Bronchial smooth muscle cell (primary cell): Measurements from ENCODE around the gene FOCAD. TPM values are rescaled to one million over a fixed set of nuclear protein-coding genes. Genes with fewer than 3 reads are reported as not detected.

Experiments used
- total RNA-seq: library from RNA; depleted of rRNA; stranded (reverse); fragments of >200 nt; gene quantifications from 2 replicates; pipeline ENCODE4 v1.2.1, GENCODE V29; 2014

The FOCAD gene, protein sequence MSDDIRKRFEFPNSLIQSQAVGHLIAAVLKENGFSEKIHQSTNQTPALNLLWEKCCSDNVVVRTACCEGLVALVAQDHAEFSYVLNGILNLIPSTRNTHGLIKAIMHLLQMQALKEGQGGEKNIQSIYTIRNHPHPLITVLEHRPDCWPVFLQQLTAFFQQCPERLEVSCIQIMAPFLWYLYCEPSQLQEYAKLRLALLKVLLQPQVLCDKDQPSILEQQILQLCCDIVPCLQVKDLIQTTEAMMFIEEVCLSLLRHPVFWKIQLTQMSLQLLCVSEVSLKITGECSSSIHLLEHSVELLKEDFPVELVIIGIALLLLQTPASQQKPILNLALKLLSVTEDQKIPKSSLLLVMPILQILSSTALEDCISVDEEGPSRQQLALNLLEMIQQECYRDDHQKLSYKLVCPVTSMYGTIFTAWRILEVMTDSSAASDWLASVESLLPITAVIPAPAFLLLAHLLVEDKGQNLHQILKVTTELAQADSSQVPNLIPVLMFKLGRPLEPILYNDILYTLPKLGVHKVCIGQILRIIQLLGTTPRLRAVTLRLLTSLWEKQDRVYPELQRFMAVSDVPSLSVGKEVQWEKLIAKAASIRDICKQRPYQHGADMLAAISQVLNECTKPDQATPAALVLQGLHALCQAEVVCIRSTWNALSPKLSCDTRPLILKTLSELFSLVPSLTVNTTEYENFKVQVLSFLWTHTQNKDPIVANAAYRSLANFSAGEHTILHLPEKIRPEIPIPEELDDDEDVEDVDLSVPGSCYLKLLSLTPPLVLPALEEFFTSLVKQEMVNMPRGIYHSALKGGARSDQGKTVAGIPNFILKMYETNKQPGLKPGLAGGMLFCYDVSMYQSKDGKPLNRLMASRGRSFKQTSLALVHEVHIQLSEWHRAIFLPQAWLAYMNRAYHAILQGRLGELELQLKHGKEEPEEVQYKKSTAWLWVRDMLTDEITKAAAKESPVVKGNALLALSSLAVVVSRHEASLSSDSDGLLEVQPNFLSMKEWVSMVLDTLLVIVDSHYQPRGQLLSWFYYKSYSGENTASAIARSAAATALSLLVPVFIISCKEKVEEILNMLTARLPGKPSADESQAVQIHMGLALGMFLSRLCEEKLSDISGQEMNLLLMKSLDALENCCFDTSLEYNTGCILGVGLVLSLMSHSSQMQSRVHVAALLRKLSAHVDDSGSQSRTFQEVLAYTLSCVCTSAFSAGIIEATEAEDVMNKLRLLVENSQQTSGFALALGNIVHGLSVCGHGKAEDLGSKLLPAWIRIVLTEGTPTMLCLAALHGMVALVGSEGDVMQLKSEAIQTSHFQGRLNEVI (N-terminal part only)
- 53.7 and 69.5 TPM in 2 replicates for total RNA-seq

DNA sequence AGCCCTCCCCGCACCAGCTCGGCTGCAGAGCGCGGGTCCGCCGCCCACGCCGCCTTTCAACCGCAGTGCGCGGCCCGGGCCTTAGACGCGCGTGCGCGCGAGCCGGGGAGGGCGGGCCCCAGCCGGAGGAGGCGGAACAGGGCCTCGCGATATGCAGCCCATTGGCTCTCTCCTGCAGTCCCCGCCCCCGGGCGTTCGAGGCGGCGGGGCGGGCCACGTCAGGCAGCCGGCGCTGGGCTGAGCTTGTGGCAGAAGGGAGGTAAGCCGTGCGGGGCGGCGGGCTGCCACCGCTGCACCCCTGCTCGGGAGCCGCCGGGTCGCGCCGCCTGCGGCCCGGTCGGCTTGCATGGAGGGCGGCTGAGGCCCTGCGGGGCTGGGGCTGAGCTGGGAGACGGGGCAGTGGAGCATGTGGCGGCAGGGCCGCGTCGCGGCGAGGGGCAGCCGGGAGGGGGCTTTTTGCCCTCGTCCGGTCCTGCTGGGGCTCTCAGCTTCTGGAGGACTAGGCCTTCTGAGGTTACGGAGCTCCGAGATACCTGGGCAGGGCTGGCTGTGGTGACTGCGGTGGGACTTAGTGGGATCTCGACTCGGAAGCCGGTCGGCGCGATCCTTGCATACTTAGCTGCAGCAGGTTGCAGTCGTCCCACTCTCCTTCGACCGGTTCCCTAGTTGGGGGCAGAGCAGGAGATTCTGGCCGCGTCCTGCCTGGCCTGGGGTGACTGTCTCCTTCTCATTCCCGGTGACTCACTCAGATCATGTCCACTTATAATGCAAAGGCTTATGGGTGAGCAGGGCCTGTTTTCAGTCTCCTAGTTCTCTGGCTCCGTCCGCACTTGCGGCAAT lies at the start of gene FOCAD:
Gene FOCAD (plus strand): TSS at position 225 of the 840 bp plus-strand sequence. CDS start 31,095 bp downstream, outside the sequence.

DNA sequence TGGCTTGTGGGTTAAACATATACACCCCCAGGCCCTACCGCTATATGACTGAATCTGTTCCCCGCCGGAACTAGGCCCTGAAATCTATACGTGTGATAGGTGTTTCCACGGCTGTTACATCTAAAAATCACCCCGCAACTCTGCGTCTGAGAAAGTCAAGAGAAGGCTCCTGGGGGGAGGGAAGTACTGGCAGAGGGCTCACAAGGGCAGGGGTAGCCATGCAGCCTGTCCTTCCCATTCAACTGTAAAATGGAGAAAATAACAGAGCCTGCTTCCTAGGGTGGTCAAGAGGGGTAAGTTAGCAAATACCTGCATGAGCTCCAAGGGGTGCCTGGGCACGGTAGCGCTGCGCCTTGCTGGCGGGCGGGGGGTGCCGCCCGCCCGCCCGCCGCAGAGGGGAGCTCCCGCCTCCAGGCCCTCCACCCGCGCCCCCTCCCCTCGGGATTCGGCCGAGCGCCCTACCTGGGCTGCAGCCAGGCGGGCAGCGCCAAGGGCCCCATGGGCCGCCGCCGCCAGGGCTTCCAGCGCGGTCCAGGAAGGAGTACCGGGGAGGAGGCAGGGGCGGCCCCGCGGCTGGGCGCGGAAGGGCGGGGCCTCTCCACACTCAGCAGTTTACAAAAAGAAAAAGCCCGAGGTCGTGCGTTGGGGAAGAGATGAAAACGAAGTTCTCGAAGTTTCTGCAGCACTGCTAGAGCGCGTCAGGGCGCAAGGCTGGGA lies 347.2 kb downstream of the FOCAD start, which contains the start of gene HACD4:
Gene HACD4 (minus strand): TSS at position 550 of the 717 bp plus-strand sequence. CDS start 50 bp downstream, at position 500.

Other genes with a start within 250 kb of the FOCAD start
- 31.8 and 48.7 TPM in 2 replicates for gene MLLT3, start 61.8 kb upstream of the FOCAD start, total RNA-seq